Measurements from ENCODE around the gene ARF5.

Gene ARF5

DNA sequence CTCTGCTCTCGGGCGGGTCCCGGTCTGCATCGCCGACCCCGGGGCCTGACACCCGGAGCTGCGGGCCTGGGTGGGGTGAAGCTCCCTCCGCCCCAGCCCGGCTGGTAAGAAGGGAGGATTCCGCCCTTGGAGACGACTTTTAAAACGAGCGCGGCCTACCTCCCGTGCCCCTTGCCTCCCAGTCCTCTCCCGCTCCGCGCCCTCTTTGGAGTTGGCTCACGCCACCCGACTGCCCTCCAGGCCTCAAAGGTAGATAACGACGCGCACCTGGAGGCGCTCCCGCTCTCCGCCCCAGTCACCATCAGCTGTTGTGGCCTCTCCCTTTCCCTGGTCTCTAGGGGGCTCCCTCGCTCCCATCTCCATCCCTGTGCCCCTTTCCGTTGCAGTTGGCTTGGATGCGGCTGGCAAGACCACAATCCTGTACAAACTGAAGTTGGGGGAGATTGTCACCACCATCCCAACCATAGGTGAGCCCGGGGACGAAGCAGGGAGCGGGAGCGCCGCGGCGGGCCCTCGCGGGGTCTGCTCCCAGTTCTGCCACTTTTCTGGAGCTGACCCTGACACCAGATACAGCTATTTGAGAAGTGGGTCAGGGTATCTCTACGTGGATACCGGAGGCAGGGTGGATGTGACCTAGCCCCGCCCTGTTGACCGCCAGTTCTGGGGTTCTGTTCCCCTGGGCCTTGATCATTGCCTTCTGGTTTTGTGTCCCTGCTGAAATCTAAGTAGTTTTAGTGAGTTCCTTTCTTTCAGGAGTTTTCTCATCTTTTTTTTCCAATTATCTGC, 679 bp downstream of the ARF5 start:
- peak; percentile 4 for DNase-seq (ENCODE audit: low read depth)

DNA sequence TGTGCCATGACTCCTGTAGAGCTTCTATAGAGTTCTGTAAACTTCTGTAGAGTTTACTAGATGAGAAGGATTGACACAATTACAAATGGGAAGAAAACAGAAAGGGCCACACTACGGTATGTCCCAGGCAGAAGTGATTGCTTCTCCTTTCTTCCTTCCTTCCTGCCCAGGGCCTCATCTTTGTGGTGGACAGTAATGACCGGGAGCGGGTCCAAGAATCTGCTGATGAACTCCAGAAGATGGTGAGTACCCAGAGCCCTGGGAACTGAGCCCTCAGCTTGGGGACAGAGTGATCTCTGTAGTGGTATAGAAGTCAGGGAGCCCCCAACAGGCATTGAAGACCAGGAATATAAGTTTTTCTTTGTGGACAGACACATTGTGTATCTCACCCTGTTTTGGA, 1.7 kb downstream of the ARF5 start:
- no peak for DNase-seq (ENCODE audit: low read depth)

DNA sequence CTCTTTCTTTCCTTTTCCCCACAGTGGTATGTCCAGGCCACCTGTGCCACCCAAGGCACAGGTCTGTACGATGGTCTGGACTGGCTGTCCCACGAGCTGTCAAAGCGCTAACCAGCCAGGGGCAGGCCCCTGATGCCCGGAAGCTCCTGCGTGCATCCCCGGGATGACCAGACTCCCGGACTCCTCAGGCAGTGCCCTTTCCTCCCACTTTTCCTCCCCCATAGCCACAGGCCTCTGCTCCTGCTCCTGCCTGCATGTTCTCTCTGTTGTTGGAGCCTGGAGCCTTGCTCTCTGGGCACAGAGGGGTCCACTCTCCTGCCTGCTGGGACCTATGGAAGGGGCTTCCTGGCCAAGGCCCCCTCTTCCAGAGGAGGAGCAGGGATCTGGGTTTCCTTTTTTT, 3.0 kb downstream of the ARF5 start:
- no peak for DNase-seq (ENCODE audit: low read depth)

DNA sequence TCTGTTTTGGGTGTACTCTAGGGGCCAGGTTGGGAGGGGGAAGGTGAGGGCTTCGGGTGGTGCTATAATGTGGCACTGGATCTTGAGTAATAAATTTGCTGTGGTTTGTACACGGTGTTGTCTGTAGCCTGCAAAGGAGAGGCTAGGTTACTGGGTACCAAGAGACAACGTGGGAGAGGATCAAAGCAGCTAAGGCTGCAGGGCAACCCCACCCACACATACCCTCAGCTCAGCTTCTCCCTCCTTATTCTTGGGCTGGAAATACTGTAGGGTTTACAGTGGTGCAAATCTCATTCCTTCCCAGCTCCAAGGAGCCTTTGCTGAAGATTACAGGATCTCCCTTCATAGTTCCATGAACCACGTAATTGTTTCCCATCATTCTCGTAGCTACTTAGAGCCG, 3.4 kb downstream of the ARF5 start:
- DNase-seq (ENCODE audit: low read depth), result no peak

DNA sequence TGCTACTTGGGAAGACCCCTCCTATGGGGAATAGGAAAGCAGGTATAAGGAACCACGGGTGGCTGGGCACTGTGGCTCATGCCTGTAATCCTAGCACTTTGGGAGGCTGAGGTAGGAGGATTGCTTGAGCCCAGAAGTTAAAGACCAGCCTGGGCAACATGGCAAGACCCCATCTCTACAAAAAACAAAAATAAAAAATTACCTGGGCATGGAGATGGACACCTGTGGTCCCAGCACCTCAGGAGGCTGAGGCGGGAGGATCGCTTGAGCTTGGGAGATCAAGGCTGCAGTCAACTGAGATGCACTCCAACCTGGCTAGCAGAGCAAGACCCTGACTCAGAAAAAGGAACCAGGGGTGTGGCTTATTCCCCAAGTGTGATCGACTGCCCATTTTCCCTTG, 4.3 kb downstream of the ARF5 start:
- no peak for DNase-seq (ENCODE audit: low read depth)

DNA sequence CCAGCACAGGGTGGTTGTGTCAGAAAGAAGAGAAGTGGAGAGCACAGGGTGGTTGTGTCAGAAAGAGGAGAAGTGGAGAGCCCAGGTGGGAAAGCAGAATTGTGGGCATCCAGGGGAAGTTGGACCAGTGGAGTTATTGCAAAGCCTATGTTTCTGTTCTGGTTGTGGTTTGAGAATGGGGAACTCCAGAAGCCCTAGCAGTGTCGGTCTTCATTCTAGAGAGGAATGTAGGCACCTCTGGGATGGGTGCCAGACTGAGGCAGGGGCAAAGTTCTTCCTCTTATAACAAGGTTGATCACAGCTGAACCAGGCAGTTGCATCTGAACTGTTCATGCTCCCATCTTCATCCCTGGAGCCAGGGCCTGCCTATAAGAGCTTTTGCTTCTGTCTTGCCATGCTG, 6.3 kb downstream of the ARF5 start:
- DNase-seq (ENCODE audit: low read depth), result no peak

DNA sequence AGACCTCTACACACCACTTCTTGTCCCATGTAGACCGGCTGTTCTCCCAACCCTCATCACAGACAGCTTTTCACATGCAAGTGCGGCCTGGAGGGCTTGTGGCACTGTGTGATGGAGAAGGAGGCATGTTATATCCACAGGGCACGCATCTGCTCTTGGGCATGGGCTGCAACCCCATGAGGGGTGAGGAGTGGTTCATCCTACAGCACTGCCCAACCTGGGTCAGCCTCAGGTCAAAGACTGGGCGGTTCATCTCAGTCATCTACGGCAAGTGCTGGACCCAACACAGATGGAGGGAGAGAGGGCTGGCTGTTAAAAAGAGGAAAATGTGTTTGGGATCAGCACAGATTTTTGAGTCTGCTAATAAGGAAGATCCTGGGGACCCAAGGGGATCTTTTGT, 7.5 kb downstream of the ARF5 start:
- DNase-seq (ENCODE audit: low read depth), result no peak

DNA sequence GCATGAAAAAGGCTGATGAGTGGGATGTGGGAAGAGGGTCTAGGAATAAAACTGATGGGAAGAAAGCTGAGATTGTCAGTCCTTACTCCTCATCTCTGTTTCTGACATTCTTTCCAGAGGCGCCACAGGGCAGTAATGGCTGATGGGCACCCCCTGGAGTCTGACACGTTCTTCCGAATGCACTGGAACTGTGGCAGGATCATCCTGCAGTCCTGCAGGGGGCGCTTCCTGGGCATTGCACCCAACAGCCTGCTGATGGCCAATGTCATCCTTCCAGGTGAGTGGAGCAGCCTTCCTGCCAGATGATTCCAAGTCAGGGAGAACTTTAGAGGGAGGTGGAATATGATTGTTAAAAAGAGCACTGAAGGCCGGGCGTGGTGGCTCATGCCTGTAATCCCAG, 10.1 kb downstream of the ARF5 start:
- DNase-seq (ENCODE audit: low read depth), result no peak

DNA sequence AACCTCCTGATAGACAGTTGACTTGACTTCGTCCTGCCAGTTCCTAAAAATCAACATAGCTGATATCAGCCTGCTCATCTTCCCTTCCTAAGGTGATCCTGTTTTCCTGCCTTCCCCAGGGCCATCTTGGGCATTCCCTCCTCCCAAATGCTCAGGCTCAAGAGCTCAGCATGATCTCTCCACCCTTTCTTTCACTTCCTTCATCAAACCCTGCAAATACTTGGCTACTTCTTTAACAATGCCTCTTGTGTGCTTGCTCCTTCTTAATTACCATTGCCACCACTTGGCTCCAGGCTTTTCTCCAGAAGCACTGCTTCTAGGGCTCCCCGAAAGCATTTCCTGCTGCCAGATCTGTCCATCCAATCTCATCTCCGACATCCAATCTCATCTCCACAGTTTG, 12.7 kb downstream of the ARF5 start:
- no peak for DNase-seq (ENCODE audit: low read depth)

DNA sequence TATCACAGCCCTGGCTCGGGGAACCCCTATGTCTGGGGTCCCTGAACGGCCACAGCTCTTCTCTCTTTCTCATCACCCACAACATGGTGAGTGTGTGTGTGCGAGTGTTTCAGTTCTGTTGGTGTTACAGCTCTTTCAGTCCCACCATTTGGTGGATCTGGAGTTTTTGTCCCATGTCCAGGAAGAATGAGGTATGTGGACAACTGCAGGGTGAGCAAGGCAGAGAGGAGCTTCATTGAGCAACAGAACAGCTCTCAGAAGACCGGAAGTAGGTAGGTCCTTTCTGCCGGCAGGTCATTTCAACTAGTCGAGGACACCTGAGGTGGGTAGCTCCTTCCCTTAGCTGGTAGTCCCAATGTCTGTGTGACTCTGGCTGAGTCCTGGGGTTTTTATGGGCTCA, 20.2 kb downstream of the ARF5 start:
- no peak for DNase-seq (ENCODE audit: low read depth)

DNA sequence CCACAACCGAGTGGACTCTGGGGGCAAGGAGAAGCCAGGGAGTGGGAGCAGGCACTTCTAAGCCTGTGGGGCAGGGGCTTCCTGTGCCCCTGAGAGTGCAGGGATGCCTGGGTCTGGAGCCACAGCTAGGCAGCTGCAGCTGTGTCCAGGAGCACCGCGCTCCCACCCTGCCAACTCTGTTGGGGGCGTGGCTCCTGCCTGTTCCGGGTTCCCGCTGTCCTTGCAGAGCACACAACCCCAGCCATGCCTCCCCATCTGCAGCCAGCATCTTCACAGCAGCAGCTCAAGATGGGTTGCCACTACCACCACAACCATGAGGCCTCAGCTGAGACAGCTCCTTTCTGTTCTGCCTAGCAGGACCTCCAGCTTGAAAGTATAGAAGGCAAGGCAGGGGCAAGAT, 21.1 kb downstream of the ARF5 start:
- no peak for DNase-seq (ENCODE audit: low read depth)

DNA sequence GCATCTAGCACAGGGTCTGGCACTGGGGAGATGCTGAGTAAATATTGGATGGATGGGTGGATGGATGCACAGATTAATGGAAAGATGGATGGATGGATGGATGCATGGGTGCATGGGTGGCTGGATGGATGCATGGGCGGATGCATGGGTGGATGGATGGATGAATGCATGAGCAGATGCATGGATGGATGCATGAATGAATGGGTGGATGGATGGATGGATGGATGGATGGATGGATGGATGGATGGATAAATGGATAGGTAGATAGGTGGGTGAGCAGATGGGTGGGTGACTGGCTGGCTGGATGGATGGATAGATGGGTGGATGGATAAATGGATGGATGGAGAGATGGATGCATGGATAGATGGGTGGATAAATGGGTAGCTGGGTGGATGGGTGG, 24.1 kb downstream of the ARF5 start:
- DNase-seq (ENCODE audit: low read depth), result no peak

DNA sequence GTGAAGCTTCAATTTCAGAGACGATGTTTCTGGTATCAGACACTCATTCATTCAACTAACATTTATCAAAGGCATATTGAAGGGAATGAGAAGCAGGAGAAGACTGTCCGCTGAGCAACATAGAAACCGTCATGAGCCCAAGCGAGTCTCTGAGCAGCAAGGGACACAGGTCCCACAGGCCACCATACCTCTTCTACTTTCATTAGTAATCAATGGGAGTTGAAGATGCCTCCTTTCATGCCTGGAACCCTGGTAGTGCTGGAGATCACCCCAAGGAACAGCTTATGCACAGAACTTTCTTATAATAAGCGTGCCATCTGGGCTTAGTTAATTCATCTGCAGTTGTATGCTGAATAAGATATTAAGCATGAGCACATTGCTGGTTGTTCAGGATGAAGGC, 28.5 kb downstream of the ARF5 start:
- DNase-seq (ENCODE audit: low read depth), result no peak

DNA sequence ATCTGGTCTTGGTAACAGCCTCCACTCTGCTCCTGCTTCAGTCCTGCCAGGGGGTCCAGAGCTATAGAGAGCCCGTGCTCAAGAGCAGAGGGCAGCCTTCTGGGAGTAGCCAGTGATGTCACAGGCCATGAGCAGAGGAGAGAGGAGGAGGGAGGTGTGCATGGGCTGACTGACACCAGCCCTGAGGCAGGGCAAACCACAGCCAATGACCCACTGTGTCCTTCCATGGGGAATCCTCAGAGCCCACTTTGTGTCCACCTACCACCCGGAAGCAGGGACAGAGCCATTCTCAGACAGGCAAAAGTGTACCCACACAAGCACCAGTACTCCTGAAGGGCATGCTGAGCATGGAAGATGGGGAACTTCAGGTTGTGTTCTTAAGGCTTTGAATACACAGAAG, 29.8 kb downstream of the ARF5 start, which contains the start of gene PAX4:
PAX4 (minus strand) TSS at position 101 of the 400 bp plus-strand sequence. CDS start 2,214 bp downstream, outside the sequence.
- DNase-seq (ENCODE audit: low read depth), result no peak

DNA sequence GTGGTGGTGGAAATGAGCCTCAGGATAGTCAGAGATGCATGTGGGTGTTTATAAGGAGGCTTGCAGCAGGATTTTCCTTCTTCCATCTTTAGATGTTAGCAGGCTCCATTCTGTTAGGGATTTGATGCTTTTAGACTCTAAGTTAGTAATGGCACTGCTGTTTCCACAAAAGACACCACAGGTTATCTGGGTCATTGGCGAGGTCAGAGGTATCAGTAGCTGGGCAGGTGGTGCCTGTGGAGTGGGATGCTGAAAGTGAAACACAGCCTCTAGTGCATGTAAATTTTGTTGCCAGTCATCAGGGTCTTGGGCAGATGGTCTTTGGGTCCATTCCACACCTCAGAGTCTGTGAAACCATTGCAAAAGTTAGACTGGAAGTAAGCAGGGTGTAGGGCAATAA, 30.6 kb downstream of the ARF5 start:
- DNase-seq (ENCODE audit: low read depth), result no peak

DNA sequence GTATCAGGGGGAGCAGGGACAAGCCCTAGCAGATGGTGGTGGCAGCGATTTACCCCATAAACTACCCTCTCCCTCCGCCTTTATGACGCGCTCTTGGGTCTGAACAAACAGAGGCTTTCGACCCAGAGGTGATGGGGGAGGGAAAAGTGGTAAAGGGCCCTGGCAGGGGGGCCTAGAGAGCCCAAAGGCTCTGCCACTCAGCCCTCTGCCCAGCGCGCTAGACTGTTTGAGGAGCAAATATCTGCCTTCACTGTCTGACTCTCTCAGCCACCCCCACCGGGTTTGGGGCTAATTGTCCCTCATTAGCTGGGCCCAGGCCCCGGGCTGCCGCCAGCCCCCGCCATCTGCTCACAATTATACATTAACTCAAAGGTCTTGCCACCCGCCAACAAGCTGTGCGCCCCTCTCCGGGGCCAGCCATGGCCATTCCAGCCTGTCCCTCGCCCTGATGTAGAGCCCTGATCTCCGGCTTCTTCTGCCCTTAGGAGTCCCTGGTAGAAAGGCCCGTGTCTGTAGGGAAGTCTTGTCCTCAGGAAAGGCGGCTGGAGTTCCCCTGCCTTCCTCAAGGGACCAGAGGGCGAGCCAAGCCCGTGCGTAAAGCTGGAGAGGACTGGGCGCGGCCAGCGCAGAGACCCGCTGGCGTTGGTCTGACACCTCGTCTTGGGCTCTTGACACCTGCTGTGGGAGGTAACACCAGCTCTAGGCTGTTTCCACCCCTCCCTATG, 31.6 kb downstream of the ARF5 start:
- DNase-seq (ENCODE audit: low read depth), result no peak

DNA sequence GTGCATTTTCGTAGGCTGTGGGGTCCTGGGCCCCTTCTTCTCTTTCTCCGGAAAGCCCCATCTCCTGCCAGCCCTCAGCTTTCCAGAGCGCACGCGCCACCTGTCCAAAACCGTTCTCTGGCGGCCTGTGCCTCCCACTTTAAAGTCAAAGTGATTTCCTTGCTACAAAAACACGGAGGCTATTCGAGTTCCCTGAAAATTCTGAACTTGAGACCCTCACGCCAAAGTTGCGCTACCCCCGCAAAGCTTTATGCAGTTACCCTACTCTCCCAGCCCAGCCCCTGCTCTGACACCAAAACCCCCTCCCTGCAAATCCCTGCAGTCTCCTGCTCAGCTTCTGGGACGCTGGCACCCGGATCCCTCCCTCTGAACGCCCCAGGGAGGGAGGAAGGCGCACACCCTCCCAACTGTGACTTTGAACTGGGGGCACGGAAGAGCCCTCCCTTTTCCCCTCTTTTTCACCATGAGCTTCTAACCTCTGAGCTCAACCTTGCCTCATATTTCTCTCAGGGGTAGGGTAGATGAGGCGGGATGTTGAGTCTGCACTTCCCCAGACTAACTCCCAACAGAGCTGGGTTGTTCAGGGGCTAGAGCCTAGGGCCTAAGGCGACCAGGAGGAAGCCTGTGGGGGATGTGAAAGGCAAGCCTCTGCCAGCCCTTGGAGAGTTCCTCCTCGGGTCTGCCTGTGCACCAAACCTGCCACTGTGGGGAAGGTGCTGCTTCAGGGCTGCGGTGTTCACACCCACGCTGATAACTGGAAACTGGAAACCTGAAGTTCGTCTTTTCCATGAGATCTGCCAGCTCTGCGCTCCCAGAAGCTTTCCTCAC, 32.4 kb downstream of the ARF5 start:
- DNase-seq (ENCODE audit: low read depth), result no peak

DNA sequence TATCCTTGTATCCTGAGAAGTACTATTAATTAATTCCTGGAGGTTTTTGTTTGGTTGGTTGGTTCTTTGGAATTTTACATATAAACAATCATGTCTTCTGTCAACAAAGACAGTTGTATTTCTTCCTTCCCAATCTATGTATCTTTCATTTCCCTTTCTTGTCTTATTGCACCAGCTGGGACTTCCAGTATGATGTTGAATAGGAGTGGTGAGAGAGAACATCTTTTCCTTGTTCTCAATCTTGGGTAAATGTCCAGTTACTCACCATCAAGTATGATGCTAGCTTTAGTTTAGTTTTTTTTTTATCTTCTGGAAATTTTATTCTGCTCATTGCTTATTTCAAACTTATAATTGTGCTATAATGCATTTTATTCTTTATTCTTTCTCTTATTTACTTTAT, 37.1 kb downstream of the ARF5 start:
- no peak for DNase-seq (ENCODE audit: low read depth)

DNA sequence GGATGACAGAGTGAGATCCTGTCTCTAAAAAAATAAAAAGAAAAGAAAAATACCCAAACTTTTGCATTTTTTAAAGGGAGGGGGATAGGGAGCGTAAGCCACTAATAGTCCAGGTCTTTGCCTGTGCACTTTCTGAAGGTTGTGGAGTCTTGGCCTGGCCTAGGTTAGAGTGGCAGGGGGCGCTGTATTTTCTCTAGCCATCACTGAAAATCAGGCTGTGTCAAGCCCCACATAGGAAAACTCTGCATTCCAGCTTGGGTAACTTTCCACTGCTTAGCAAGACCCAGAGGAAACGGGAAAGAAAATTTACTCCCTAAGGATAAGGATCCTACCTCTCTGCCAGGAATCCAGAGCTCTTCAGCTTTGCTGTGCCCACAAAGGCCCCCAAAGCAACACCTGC, 40.2 kb downstream of the ARF5 start:
- DNase-seq (ENCODE audit: low read depth), result no peak

DNA sequence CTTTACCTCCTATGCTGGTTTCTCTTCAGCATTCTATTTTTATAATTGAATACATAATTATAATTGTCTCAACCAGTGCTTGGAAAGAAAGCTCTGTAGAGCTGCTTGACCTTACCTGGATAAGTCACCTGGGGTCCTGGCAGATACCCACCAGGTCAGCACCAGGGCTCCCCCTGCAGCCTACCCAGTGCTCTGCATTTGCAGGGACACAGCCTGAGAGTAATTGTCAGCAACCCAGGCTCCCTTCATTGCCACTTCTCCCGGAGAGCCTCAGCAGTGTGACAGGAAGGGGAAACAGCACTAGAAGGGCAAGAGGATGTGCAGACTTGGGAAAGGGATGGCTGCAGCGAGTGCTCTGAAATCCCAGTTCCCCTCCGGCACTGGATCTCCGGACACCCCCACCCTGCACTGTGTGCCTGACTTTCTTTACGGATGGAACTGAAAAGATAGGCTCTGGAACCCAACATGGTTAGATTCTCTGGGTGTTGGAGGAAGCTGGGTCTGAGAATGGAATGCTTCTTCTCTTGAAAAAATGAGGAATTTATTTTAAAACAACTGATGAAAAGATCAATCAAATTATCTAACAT, 41.1 kb downstream of the ARF5 start:
- DNase-seq (ENCODE audit: low read depth), result no peak

DNA sequence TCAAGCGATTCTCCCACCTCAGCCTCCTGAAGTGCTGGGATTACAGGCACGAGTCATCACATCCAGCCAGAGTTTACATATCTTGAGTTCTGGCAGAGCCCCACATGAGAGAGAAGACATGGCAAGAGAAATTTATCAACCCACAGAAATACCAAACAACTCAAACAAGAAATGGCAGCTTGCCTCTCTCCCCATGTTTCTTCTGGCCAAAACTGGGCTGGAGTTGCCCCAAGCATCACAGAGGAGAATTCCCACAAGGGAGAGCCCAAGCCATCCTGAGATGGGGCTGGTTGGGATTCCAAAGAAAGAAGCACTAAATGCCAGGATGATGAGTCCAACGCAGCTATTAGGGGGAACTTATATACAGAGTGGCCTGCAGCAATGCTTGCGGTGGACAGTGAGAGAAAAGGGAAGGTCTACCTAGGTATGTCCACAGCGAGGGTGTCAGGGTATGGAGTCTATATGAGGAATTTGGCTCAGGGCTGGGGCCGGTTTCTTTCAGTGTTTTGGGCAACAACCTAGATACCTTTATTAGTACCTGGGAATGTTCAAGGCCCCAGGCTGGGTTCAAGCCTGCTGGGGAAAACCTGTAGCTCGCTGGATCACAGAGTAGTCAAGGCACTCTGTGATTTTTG, 44.2 kb downstream of the ARF5 start:
- DNase-seq (ENCODE audit: low read depth), result no peak

Data from activated T-helper 1 cell treated with Interleukin-2 at 50 U/mL for 16 hours (primary cell).